ENCODE data around the gene CLHC1.
A peak's percentile ranks its signal among the peaks of the same experiment; 100 is the strongest.
"Not testable (repeated sequence)": the region's sequence is repeated elsewhere in the genome, so short reads cannot be mapped to it uniquely, and the experiment has no call there.

The CLHC1 gene

DNA sequence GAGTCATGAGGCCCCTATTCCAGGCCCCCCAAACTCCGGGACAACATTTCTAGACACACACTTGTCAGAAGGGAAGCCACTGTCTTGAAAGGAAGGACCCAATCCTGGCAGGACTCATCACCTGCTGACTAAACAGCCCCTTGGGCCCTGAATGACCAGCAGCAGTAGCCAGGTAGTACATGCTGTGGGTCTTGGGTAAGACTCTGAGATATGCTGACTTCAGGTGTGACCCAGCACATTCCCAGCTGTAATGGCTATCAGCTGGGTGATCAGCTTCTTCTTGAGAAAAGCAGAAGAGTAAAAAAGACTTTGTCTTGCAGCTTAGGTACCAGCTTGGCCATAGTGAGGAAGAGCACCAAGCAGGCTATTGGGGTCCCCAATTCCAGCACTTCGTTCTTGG lies 35.6 kb downstream of the CLHC1 start:
- H3K4me3 ChIP-seq (ENCODE audit: low read depth in 1 of 2, low read length in 2 of 2): no peak overlapping the region
- no peaks in the 10 kb centered on the region for H3K27me3 ChIP-seq (ENCODE audit: control insufficient read depth in 1 of 2, insufficient read depth in 2 of 2, low read length in 2 of 2)
- H3K9ac ChIP-seq (ENCODE audit: low read length): no peak overlapping the region
- no peaks in the 10 kb centered on the region for H3K4me1 ChIP-seq (ENCODE audit: insufficient read depth, low read length)
- no peak overlapping the region for H3K27ac ChIP-seq (ENCODE audit: low read depth, low read length)
- H3K9me3 ChIP-seq (ENCODE audit: low read length): no peaks in the 10 kb centered on the region
- peaks cover 5% of the 10 kb centered on the region for H3K36me3 ChIP-seq (ENCODE audit: insufficient read depth, low read length)

- not testable (repeated sequence) for H3K36me3 ChIP-seq (ENCODE audit: insufficient read depth, low read length); H3K4me1 ChIP-seq (ENCODE audit: insufficient read depth, low read length); H3K27ac ChIP-seq (ENCODE audit: low read depth, low read length); H3K9ac ChIP-seq (ENCODE audit: low read length); H3K9me3 ChIP-seq (ENCODE audit: low read length); H3K27me3 ChIP-seq (ENCODE audit: control insufficient read depth in 1 of 2, insufficient read depth in 2 of 2, low read length in 2 of 2); H3K4me3 ChIP-seq (ENCODE audit: low read depth in 1 of 2, low read length in 2 of 2)
These were observed 40.2 kb downstream of the CLHC1 start for GRCh38 chr2:55191888-55192287.

- not testable (repeated sequence) for H3K4me1 ChIP-seq (ENCODE audit: insufficient read depth, low read length); H3K27me3 ChIP-seq (ENCODE audit: control insufficient read depth in 1 of 2, insufficient read depth in 2 of 2, low read length in 2 of 2); H3K9ac ChIP-seq (ENCODE audit: low read length); H3K36me3 ChIP-seq (ENCODE audit: insufficient read depth, low read length); H3K9me3 ChIP-seq (ENCODE audit: low read length); H3K27ac ChIP-seq (ENCODE audit: low read depth, low read length); H3K4me3 ChIP-seq (ENCODE audit: low read depth in 1 of 2, low read length in 2 of 2)
These were observed 45.3 kb downstream of the CLHC1 start for GRCh38 chr2:55186837-55187236.

DNA sequence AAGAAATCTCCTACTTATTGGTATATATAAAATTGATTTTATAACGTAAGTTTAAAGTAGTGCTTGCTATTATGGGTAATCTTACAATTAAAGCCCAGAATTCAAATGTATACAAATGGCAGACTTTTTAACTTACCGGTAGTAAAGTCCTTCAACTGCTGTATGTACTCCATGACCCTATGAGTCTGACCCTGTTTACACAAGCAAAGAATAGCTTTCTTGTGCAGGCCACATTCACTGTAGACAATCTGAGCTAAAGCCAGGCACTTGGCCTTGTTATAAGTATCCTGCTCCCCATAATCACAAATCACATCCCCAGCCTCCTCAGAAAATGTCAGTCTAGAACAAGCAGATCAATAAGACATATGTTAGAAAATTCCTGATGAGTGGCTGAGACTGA lies 51.7 kb downstream of the CLHC1 start:
- Histone ChIP-seq H3K4me1 (ENCODE audit: insufficient read depth, low read length) (peaks cover under 1% of the 10 kb centered on the region), H3K27ac (ENCODE audit: low read depth, low read length) (no peak overlapping the region), H3K27me3 (ENCODE audit: control insufficient read depth in 1 of 2, insufficient read depth in 2 of 2, low read length in 2 of 2) (no peaks in the 10 kb centered on the region), H3K9me3 (ENCODE audit: low read length) (no peaks in the 10 kb centered on the region), H3K36me3 (ENCODE audit: insufficient read depth, low read length) (no peaks in the 10 kb centered on the region), H3K9ac (ENCODE audit: low read length) (no peak overlapping the region), H3K4me3 (ENCODE audit: low read depth in 1 of 2, low read length in 2 of 2) (no peak overlapping the region)

DNA sequence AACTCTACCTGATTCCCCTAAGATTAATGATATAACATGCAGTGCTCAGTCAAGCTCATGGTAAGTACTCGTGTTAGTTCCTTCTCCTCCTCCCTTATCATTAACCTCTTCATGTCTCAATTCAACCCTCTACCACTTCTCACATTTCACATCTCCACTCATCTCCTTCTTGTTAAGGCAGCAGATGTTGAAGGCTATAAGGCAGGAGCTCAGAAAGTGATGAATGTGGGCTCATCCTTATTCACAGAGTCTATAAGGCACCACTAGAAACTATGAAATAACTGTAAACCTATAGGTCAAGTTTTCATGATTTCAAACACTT lies 56.0 kb downstream of the CLHC1 start:
- Histone ChIP-seq H3K27ac (ENCODE audit: low read depth, low read length) (no peak overlapping the region), H3K9me3 (ENCODE audit: low read length) (no peaks in the 10 kb centered on the region), H3K36me3 (ENCODE audit: insufficient read depth, low read length) (no peaks in the 10 kb centered on the region), H3K9ac (ENCODE audit: low read length) (no peak overlapping the region), H3K4me1 (ENCODE audit: insufficient read depth, low read length) (peaks cover 4% of the 10 kb centered on the region), H3K27me3 (ENCODE audit: control insufficient read depth in 1 of 2, insufficient read depth in 2 of 2, low read length in 2 of 2) (no peaks in the 10 kb centered on the region), H3K4me3 (ENCODE audit: low read depth in 1 of 2, low read length in 2 of 2) (no peak overlapping the region)

- Histone ChIP-seq H3K27ac (ENCODE audit: low read depth, low read length) (no peak overlapping the region), H3K36me3 (ENCODE audit: insufficient read depth, low read length) (no peaks in the 10 kb centered on the region), H3K9me3 (ENCODE audit: low read length) (no peaks in the 10 kb centered on the region), H3K9ac (ENCODE audit: low read length) (no peak overlapping the region), H3K27me3 (ENCODE audit: control insufficient read depth in 1 of 2, insufficient read depth in 2 of 2, low read length in 2 of 2) (no peaks in the 10 kb centered on the region), H3K4me1 (ENCODE audit: insufficient read depth, low read length) (peaks cover 4% of the 10 kb centered on the region), H3K4me3 (ENCODE audit: low read depth in 1 of 2, low read length in 2 of 2) (no peak overlapping the region)
These were observed 56.6 kb downstream of the CLHC1 start for GRCh38 chr2:55175254-55176093.

GRCh38 chr2:55173438-55174054 lies 58.5 kb downstream of the CLHC1 start:
- no peak overlapping the region for H3K9ac ChIP-seq (ENCODE audit: low read length)
- no peaks in the 10 kb centered on the region for H3K27me3 ChIP-seq (ENCODE audit: control insufficient read depth in 1 of 2, insufficient read depth in 2 of 2, low read length in 2 of 2)
- no peak overlapping the region for H3K27ac ChIP-seq (ENCODE audit: low read depth, low read length)
- no peaks in the 10 kb centered on the region for H3K9me3 ChIP-seq (ENCODE audit: low read length)
- peaks cover 10% of the 10 kb centered on the region for H3K4me1 ChIP-seq (ENCODE audit: insufficient read depth, low read length)
- no peak overlapping the region for H3K4me3 ChIP-seq (ENCODE audit: low read depth in 1 of 2, low read length in 2 of 2)
- no peaks in the 10 kb centered on the region for H3K36me3 ChIP-seq (ENCODE audit: insufficient read depth, low read length)

GRCh38 chr2:55169915-55170314 lies 62.2 kb downstream of the CLHC1 start:
- H3K9ac ChIP-seq (ENCODE audit: low read length): no peak overlapping the region
- no peak overlapping the region for H3K27ac ChIP-seq (ENCODE audit: low read depth, low read length)
- H3K9me3 ChIP-seq (ENCODE audit: low read length): no peaks in the 10 kb centered on the region

DNA sequence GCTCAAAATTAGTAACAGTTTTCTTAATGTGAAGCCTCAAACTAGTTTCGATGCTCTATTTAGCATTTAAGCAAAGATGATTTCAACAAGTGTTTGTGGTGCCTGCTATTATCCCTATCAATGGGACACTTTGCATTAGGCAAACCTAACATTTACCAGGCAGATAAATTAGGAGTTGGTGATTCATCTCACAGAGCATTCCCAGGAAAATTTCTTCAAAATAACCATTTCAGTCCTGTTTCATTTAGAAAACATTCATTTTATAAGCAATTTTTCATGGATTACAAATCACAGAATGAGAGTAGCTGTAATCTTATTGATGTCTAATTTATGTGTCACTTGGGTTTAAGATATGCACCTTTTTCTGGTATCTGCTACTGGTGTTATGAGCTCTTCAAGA lies 62.7 kb downstream of the CLHC1 start:
- no peaks in the 10 kb centered on the region for H3K27me3 ChIP-seq (ENCODE audit: control insufficient read depth in 1 of 2, insufficient read depth in 2 of 2, low read length in 2 of 2)
- no peak overlapping the region for H3K27ac ChIP-seq (ENCODE audit: low read depth, low read length)
- H3K4me3 ChIP-seq (ENCODE audit: low read depth in 1 of 2, low read length in 2 of 2): no peak overlapping the region

More at GRCh38 chr2:55169915-55170314, 62.2 kb downstream of the CLHC1 start:
- Histone ChIP-seq H3K4me1 (ENCODE audit: insufficient read depth, low read length) (peaks cover 23% of the 10 kb centered on the region), H3K4me3 (ENCODE audit: low read depth in 1 of 2, low read length in 2 of 2) (no peak overlapping the region), H3K36me3 (ENCODE audit: insufficient read depth, low read length) (no peaks in the 10 kb centered on the region), H3K27me3 (ENCODE audit: control insufficient read depth in 1 of 2, insufficient read depth in 2 of 2, low read length in 2 of 2) (no peaks in the 10 kb centered on the region)

DNA sequence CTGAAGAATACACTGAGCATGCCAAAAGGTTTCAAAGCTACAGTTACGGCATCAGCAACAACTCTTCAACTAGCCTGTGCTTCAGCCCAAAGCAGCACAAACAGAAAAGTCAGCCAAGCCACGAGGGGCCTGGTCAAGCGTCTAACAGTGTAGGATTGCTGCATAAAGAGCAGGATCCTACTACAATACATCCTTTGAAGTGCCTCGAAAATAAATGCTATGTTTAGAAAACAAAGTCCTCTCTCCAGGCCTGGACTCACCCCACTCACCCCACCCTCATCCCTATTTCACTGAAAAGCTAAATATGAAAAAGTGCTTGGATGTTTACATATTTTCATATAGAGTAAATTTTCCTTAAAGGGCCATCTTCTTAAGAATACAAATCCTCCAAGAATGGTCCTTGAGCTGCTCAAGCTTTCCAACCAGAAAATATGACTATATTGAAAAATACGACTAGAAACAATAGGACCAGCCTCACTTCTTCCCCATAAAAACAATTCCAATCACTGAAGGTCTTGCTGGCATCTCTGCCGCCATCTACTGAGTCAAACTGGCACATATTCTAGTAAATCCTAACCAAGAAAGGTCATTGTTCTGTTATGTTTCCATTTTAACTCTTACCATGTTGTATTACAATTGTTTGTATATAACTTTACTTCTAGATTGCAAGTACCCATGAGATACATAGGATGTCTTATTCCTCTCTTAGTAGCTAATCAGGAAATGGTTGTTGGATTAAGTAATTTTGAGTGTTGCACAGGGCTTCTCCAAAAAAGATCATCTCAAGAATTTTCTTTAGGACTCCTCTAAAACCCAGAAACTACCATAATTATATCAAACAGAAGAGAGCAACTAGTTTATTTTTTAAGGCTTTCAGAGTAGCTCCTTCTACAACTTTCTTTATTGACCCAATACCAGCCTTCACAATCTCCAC lies 63.6 kb downstream of the CLHC1 start:
- Histone ChIP-seq H3K4me1 (ENCODE audit: insufficient read depth, low read length) (peaks cover 27% of the 10 kb centered on the region), H3K4me3 (ENCODE audit: low read depth in 1 of 2, low read length in 2 of 2) (peak overlapping the region in 1 of 2 donors; percentile 37), H3K9me3 (ENCODE audit: low read length) (no peaks in the 10 kb centered on the region), H3K36me3 (ENCODE audit: insufficient read depth, low read length) (no peaks in the 10 kb centered on the region), H3K27me3 (ENCODE audit: control insufficient read depth in 1 of 2, insufficient read depth in 2 of 2, low read length in 2 of 2) (no peaks in the 10 kb centered on the region), H3K9ac (ENCODE audit: low read length) (no peak overlapping the region), H3K27ac (ENCODE audit: low read depth, low read length) (peak overlapping the region; percentile 20)

More for the DNA sequence above, 62.7 kb downstream of the CLHC1 start:
- no peaks in the 10 kb centered on the region for H3K36me3 ChIP-seq (ENCODE audit: insufficient read depth, low read length)
- peaks cover 23% of the 10 kb centered on the region for H3K4me1 ChIP-seq (ENCODE audit: insufficient read depth, low read length)
- no peak overlapping the region for H3K9ac ChIP-seq (ENCODE audit: low read length)
- H3K9me3 ChIP-seq (ENCODE audit: low read length): no peaks in the 10 kb centered on the region

DNA sequence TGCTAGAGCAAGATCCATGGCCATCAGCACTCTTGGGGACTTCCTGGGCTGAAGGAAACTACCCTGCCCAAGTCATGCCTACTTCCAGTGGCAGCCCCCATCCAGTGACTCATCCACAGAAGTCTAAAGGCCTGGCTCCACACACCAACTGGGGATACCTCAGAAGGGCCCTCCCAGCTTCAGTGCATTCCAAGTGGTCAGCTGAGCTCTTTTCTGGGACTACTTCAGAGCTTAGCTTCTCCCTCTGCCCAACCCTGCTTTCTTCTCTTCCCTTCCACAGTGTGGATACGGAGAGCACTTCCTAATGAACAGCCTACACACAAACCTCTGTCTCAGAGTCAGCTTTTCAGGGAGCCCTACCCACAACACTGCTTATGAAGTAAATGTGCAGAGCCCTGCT lies 66.5 kb downstream of the CLHC1 start:
- Histone ChIP-seq H3K27ac (ENCODE audit: low read depth, low read length) (no peak overlapping the region), H3K27me3 (ENCODE audit: control insufficient read depth in 1 of 2, insufficient read depth in 2 of 2, low read length in 2 of 2) (no peaks in the 10 kb centered on the region), H3K36me3 (ENCODE audit: insufficient read depth, low read length) (no peaks in the 10 kb centered on the region), H3K4me1 (ENCODE audit: insufficient read depth, low read length) (peaks cover 35% of the 10 kb centered on the region), H3K9ac (ENCODE audit: low read length) (no peak overlapping the region), H3K4me3 (ENCODE audit: low read depth in 1 of 2, low read length in 2 of 2) (no peak overlapping the region), H3K9me3 (ENCODE audit: low read length) (no peaks in the 10 kb centered on the region)

Data from muscle layer of colon (tissue), 2 donors.